Stimulated activated CD4-positive, alpha-beta T cell treated with anti-CD3 and anti-CD28 coated beads, Interleukin-1b, Interleukin-23, amount 100 ng/mL, for 48 hours (primary cell): Measurements from ENCODE around the gene PGC.

ENCODE experiments used
- DNase-seq: peaks from one replicate; pipeline ENCODE4 v3.0.0-alpha.2; 2020

Gene PGC

DNA sequence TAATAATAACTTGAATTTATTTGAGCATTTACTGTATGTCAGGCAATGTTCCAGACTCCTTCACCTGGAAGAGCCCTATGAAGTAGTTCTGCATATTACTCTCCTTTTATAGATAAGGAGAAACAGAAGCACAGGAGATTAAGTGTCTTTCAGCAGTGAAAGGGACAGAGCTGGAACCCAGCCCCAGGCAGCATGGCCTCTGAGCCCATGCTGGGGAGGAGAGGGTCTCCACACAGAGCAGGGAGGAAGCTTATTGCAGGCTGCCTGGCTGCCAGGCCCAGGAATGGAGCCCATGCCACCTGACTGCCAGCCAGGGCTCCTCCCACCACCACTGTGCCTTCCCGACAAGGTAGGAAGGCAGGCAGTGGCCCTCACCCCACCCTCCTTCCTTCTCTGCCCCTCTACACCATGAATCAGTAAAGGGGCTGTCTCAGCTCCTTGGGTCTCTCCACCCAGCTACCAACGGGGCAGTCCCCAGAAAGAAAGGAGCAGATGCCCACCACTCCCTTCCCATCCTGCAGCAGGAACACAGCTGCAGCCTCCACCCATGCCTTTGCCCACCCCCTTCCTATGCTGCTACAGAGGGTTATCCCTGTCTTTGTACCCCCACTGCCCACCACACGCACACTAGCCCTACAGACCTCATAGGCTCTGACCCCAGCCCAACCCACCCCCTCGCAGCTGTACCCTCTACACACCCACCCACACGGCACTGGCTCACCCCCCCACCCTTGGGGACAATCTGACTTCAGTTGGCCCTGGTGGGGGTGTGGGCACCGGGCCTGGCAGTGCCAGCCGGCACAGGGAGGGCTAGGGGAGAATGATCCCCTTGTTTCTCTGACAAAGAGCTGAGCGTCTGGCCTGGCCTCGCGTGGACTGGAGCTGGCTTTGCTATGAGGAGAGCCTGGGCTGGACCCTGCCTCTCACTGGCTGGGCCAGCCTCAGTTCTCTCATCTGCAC is 53.6 kb downstream of the PGC start:
- DNase-seq = no peak

DNA sequence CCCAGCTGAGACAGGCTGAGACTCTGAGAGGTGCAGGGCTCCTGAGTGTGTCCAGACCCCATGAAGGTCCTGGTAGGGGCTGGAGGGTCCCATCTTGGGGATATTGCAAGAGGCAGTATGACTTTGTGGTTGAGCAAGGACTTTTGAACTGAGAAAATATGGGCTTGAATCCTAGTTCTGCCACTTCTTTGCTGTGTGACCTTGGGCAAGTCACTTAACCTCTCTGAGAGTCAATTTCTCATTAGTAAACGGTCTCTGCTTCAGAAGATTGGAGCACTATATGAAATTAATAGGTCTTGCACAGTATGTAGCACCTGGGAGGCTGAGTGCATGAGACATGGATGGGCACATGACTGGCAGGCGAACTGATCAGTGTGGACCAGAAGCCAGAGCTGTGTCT is 54.5 kb downstream of the PGC start:
- no peak for DNase-seq

DNA sequence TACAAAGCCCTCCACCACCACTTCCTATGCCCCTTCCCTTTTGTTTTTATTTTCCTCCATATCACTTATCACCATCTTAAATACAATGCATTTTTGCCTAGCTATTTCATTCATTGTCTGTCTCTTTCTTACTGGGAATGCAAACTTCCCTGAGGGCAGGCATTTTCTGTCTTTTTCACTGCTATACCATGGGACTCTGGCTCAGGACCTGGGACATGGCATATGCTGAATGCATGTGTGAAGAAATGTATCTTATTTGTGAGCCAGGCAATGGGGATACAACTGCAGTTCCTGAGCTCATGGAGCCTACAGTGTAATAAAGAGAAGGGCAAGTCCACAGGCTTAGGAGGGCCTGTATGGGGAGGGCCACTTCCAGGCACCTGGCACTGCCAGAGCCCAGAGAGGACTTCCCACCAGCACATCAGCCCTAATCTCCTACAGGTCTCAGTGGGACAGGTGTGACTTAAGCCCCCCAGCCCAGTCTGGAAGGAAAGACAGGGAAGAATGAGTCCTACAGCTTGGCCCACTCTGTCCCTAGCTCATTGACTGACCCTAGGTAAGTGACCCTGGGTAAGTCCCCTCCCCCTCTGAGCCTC is 55.0 kb downstream of the PGC start:
- no peak for DNase-seq

GRCh38 chr6:41691426-41692079 is 55.6 kb downstream of the PGC start:
- DNase-seq = no peak

GRCh38 chr6:41690541-41691330 is 56.5 kb downstream of the PGC start:
- DNase-seq = no peak

DNA sequence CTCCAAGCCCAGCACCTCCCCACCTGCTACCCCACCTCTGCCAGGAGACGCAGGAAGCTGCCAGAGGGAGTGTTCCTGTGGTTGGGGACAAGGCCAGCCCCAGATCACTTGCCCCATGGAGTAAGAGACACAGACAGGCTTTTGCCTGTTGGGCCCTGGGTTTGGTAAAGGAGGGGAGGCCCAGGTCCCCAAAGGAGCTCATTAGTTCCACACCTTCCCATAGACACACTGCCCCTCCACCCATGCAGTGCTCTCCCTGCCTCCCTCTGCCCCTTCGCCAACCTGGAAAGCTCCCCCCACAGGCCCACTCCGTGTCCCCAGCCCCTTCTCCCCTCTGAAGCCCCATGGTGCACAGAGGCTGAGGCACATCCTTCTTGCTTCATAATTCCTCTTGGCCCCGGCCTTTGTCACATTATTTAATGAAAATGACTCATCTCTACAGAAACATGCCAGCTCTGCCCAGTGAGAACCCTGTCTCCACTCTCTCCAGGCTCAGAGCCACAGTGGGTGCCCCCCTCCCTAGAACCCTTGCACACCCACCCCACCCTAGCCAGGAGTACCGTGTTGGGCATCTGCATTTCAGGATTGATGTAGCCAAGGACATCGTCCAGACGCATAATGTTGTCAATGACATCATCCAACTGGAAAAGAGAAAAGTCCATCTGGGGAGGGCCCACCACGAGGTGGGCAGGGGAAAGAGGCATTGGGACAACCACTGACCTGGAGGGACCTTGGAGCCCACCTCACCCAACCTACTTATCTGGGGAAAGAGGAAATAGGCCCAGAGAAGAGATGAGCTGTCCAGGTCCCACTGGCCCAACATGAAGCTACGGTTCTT is 57.8 kb downstream of the PGC start:
- no peak for DNase-seq

GRCh38 chr6:41688256-41688965 is 58.8 kb downstream of the PGC start:
- DNase-seq = no peak

DNA sequence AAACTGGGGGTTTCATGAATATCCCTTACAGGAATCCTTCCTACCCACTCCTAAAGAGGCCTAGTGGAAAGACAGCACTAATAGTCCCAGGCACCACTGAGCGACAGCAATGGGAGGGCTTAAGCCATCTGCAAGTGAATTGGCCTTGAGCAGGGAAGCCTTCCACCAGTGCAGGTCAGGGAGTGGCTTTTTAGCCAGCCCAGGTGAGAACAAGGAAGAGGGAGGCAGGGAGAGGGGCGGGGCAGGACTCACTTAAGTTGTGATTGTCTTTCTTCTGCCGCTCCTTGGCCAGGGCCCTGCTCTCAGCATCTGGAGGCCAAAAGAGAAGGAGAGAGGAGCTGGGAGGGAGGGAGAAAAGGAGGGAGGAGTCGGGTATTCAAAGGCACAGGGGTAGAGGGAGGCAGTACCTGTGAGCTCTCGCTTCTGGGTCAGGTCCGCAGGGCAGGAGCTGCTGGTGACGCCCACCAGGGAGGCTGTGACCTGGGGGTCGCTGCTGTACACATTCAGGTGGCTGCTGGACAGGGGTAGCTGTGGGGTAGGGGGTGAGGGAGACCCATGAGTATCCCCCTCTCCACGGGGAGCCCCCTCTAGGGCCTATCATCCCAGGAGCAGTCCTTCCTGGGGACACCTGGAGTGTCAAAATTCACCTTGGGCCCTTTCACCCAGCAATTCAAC is 59.6 kb downstream of the PGC start:
- DNase-seq = no peak
